Caco-2 (cell line): ENCODE data around the gene PCNA. TPM values are rescaled to one million over a fixed set of nuclear protein-coding genes. Genes with fewer than 3 reads are reported as not detected.
"Not testable (repeated sequence)": the region's sequence is repeated elsewhere in the genome, so short reads cannot be mapped to it uniquely, and the experiment has no call there.

Experiments
- BruUV-seq: library from RNA; stranded (reverse); fragments of 400-500 nt; replicated peaks from 2 replicates; lab custom pipeline; 2021; lab: Mats Ljungman, UMichigan
- CTCF ChIA-PET: fragments of 300-600 bp; sonication (Branson Sonifier 250); formaldehyde crosslinking; loops from one replicate; lab custom pipeline; 2022; ENCODE audit warnings: antibody characterized with exemption; lab: Charles Lee
- POLR2A ChIA-PET: fragments of 300-600 bp; sonication (Branson Sonifier 250); formaldehyde crosslinking; loops from one replicate; lab custom pipeline; 2022; ENCODE audit warnings: antibody characterized with exemption; lab: Charles Lee
- DNase-seq, 2 experiments: peaks; one replicate each; pipeline versions ENCODE4 v3.0.0 to v3.0.0-alpha.2; 2020 to 2022
- H3K27me3 ChIP-seq: replicated peaks from 2 replicates; pipeline ENCODE4 v1.6.0; 2011; ENCODE audit warnings: low read length; ENCODE audit not compliant: control insufficient read depth, insufficient read depth
- H3K36me3 ChIP-seq: 2 replicates; pipeline ENCODE4 v1.5.1; 2011; ENCODE audit warnings: low read length; ENCODE audit not compliant: control insufficient read depth, insufficient read depth
- H3K4me1 ChIP-seq: fragments of 250-450 bp; sonication (Bioruptor Pico); 2 replicates; pipeline ENCODE4 v1.5.1; 2020; ENCODE audit warnings: mild to moderate bottlenecking
- H3K4me3 ChIP-seq: 2 replicates; pipeline ENCODE4 v1.5.1; 2011; ENCODE audit warnings: low read depth, mild to moderate bottlenecking, control low read depth, low read length
- H3K9me3 ChIP-seq: fragments of 250-450 bp; sonication (Bioruptor Pico); 2 replicates; pipeline ENCODE4 v1.5.1; 2020; ENCODE audit warnings: mild to moderate bottlenecking, moderate library complexity
- H3K27ac Mint-ChIP-seq: one replicate; pipeline ENCODE4 v1.8.0; 2022; ENCODE audit warnings: mixed read lengths; ENCODE audit not compliant: unreplicated experiment
- H3K27me3 Mint-ChIP-seq: one replicate; pipeline ENCODE4 v1.8.0; 2022; ENCODE audit warnings: mixed read lengths; ENCODE audit not compliant: insufficient read depth, unreplicated experiment
- H3K36me3 Mint-ChIP-seq: one replicate; pipeline ENCODE4 v1.8.0; 2022; ENCODE audit warnings: mild to moderate bottlenecking, mixed read lengths; ENCODE audit not compliant: insufficient read depth, unreplicated experiment
- H3K4me1 Mint-ChIP-seq: one replicate; pipeline ENCODE4 v1.8.0; 2022; ENCODE audit warnings: low read depth, mixed read lengths; ENCODE audit not compliant: unreplicated experiment
- H3K4me3 Mint-ChIP-seq: one replicate; pipeline ENCODE4 v1.8.0; 2022; ENCODE audit warnings: mild to moderate bottlenecking, moderate library complexity, mixed read lengths; ENCODE audit not compliant: unreplicated experiment
- H3K9me3 Mint-ChIP-seq: one replicate; pipeline ENCODE4 v1.8.0; 2022; ENCODE audit warnings: mixed read lengths; ENCODE audit not compliant: unreplicated experiment
- CTCF ChIP-seq, 2 experiments: fragments of 200-600 bp in 1 of 2; IDR thresholded peaks; 1 replicate in 1 of 2; 2 replicates in 1 of 2; pipeline versions ENCODE4 v1.5.1 to v1.8.0; 2011 to 2022; ENCODE audit warnings: antibody characterized with exemption in 1 of 2, control low read depth in 1 of 2, inconsistent platforms in 1 of 2, low read depth in 1 of 2, low read length in 1 of 2, mild to moderate bottlenecking in 1 of 2, moderate library complexity in 1 of 2; ENCODE audit not compliant: insufficient read depth in 1 of 2, severe bottlenecking in 1 of 2, unreplicated experiment in 1 of 2
- intact Hi-C: fragments of 100-400 bp; cut with micrococcal nuclease; formaldehyde crosslinking; loops from one replicate; pipeline ENCODE4 v1.10.0; 2022; ENCODE audit not compliant: unreplicated experiment
- total RNA-seq: library from RNA; stranded (reverse); gene quantifications from 2 replicates; pipeline ENCODE4 v1.2.3, GENCODE V29; 2022

PCNA gene
- total RNA-seq, 1 experiment from 2014 or later, result 258 TPM

- Mint-ChIP-seq H3K4me3 (no peak overlapping the region), H3K4me1 (no peaks in the 10 kb centered on the region), H3K9me3 (no peaks in the 10 kb centered on the region), H3K27ac (no peak overlapping the region), H3K27me3 (no peaks in the 10 kb centered on the region), H3K36me3 (no peaks in the 10 kb centered on the region)
- no peaks in the 10 kb centered on the region for H3K36me3 ChIP-seq
- POLR2A ChIA-PET, result no interaction called here
- H3K9me3 ChIP-seq, result no peaks in the 10 kb centered on the region
- DNase-seq, result no peak
- H3K4me3 ChIP-seq, result no peak overlapping the region
- CTCF ChIA-PET, result interaction anchor here (0.6 kb wide), 1 partner anchor 319 kb away, joined by 7 read pairs; no protein-coding TSS in a partner anchor
- no peaks in the 10 kb centered on the region for H3K27me3 ChIP-seq
- peaks cover 4% of the 10 kb centered on the region; the same call in 1 of the 2 replicates for H3K4me1 ChIP-seq
- TF ChIP-seq CTCF (IDR thresholded peaks at IDR 0.05; ENCODE audit: insufficient read depth in 1 of 2, low read depth in 1 of 2, low read length in 1 of 2, severe bottlenecking in 1 of 2, unreplicated experiment in 1 of 2), result no peak
- intact Hi-C loops, result no loop called here
- no TSS peak for BruUV-seq
Measured at GRCh38 chr20:5078399-5078958, 41.3 kb downstream of the PCNA start.

GRCh38 chr20:5077761-5078387 is 41.9 kb downstream of the PCNA start:
- ChIA-PET CTCF (no interaction called here), POLR2A (no interaction called here)
- no peaks in the 10 kb centered on the region for H3K9me3 ChIP-seq
- Mint-ChIP-seq H3K4me1 (no peaks in the 10 kb centered on the region), H3K9me3 (no peaks in the 10 kb centered on the region), H3K27me3 (no peaks in the 10 kb centered on the region), H3K36me3 (no peaks in the 10 kb centered on the region), H3K4me3 (no peak overlapping the region), H3K27ac (no peak overlapping the region)
- TF ChIP-seq CTCF (IDR thresholded peaks at IDR 0.05; ENCODE audit: insufficient read depth in 1 of 2, low read depth in 1 of 2, low read length in 1 of 2, severe bottlenecking in 1 of 2, unreplicated experiment in 1 of 2), result no peak
- H3K27me3 ChIP-seq, result no peaks in the 10 kb centered on the region
- intact Hi-C loops, result no loop called here
- H3K4me3 ChIP-seq, result no peak overlapping the region
- no peaks in the 10 kb centered on the region for H3K36me3 ChIP-seq
- BruUV-seq, result no TSS peak
- DNase-seq, result no peak
- H3K4me1 ChIP-seq, result peaks cover 4% of the 10 kb centered on the region; the same call in 1 of the 2 replicates

- H3K36me3 ChIP-seq, H3K4me1 Mint-ChIP-seq, H3K36me3 Mint-ChIP-seq, BruUV-seq, H3K27me3 ChIP-seq, H3K4me3 Mint-ChIP-seq, intact Hi-C loops, H3K27me3 Mint-ChIP-seq, H3K4me3 ChIP-seq, H3K9me3 Mint-ChIP-seq, DNase-seq, H3K4me1 ChIP-seq, POLR2A ChIA-PET, H3K9me3 ChIP-seq, CTCF ChIA-PET, H3K27ac Mint-ChIP-seq: not testable (repeated sequence)
Measured at GRCh38 chr20:5076913-5077312, 42.8 kb downstream of the PCNA start.
